ENCODE measurements around the gene SMCO4.

The SMCO4 gene

GRCh38 chr11:93572621-93573020 is 29.4 kb upstream of the SMCO4 start:
- no peaks in the 10 kb centered on the region for H3K36me3 ChIP-seq (ENCODE audit: control insufficient read depth, insufficient read depth, low read length)

GRCh38 chr11:93572171-93572570 is 29.0 kb upstream of the SMCO4 start:
- Histone ChIP-seq H3K36me3 (ENCODE audit: control insufficient read depth, insufficient read depth, low read length) (no peaks in the 10 kb centered on the region), H3K4me3 (replicated peaks; ENCODE audit: low read depth, low read length) (no peak overlapping the region), H3K27me3 (replicated peaks; ENCODE audit: control insufficient read depth, insufficient read depth, low read length) (no peaks in the 10 kb centered on the region)
- TF ChIP-seq CTCF (IDR thresholded peaks at IDR 0.05; ENCODE audit: insufficient read depth, low read length, poor library complexity, severe bottlenecking): no peak
- DNase-seq (ENCODE audit: extremely low read depth, insufficient read length): no peak

More at GRCh38 chr11:93572621-93573020, 29.4 kb upstream of the SMCO4 start:
- no peak for TF ChIP-seq CTCF (IDR thresholded peaks at IDR 0.05; ENCODE audit: insufficient read depth, low read length, poor library complexity, severe bottlenecking)
- H3K27me3 ChIP-seq (replicated peaks; ENCODE audit: control insufficient read depth, insufficient read depth, low read length): no peaks in the 10 kb centered on the region
- H3K4me3 ChIP-seq (replicated peaks; ENCODE audit: low read depth, low read length): no peak overlapping the region
- no peak for DNase-seq (ENCODE audit: extremely low read depth, insufficient read length)

- Histone ChIP-seq H3K4me3 (replicated peaks; ENCODE audit: low read depth, low read length) (no peak overlapping the region), H3K27me3 (replicated peaks; ENCODE audit: control insufficient read depth, insufficient read depth, low read length) (no peaks in the 10 kb centered on the region; the same call in 1 of the 2 replicates), H3K36me3 (ENCODE audit: control insufficient read depth, insufficient read depth, low read length) (no peaks in the 10 kb centered on the region)
- TF ChIP-seq CTCF (IDR thresholded peaks at IDR 0.05; ENCODE audit: insufficient read depth, low read length, poor library complexity, severe bottlenecking): no peak
- DNase-seq (ENCODE audit: extremely low read depth, insufficient read length): no peak
These were observed 28.4 kb upstream of the SMCO4 start for GRCh38 chr11:93571612-93572011.

GRCh38 chr11:93570759-93571413 is 27.7 kb upstream of the SMCO4 start:
- DNase-seq (ENCODE audit: extremely low read depth, insufficient read length): no peak
- TF ChIP-seq CTCF (IDR thresholded peaks at IDR 0.05; ENCODE audit: insufficient read depth, low read length, poor library complexity, severe bottlenecking): no peak
- no peak overlapping the region for H3K4me3 ChIP-seq (replicated peaks; ENCODE audit: low read depth, low read length)

GRCh38 chr11:93569496-93569895 is 26.3 kb upstream of the SMCO4 start:
- H3K36me3 ChIP-seq (ENCODE audit: control insufficient read depth, insufficient read depth, low read length): no peaks in the 10 kb centered on the region
- no peak for TF ChIP-seq CTCF (IDR thresholded peaks at IDR 0.05; ENCODE audit: insufficient read depth, low read length, poor library complexity, severe bottlenecking)
- no peaks in the 10 kb centered on the region; the same call in 1 of the 2 replicates for H3K27me3 ChIP-seq (replicated peaks; ENCODE audit: control insufficient read depth, insufficient read depth, low read length)
- H3K4me3 ChIP-seq (replicated peaks; ENCODE audit: low read depth, low read length): no peak overlapping the region
- no peak for DNase-seq (ENCODE audit: extremely low read depth, insufficient read length)

More at GRCh38 chr11:93570759-93571413, 27.7 kb upstream of the SMCO4 start:
- Histone ChIP-seq H3K27me3 (replicated peaks; ENCODE audit: control insufficient read depth, insufficient read depth, low read length) (no peaks in the 10 kb centered on the region; the same call in 1 of the 2 replicates), H3K36me3 (ENCODE audit: control insufficient read depth, insufficient read depth, low read length) (no peaks in the 10 kb centered on the region)

Data from GM06990 (cell line).